Liver (tissue), 2 donors: ENCODE measurements around the gene ERVFRD-1.

ENCODE experiments used
- MAX ChIP-seq: IDR thresholded peaks from 2 replicates; pipeline ENCODE4 v1.6.1; 2016; ENCODE audit warnings: antibody characterized with exemption
- TF ChIP-seq, protein P1 (sequence below): fragments of 150-350 bp; IDR thresholded peaks from 2 replicates; pipeline ENCODE4 v1.5.1; 2017; ENCODE audit warnings: improper control_type of control experiment, low read depth, low read length; ENCODE audit not compliant: missing input control
- donor health status: healthy.

GRCh38 chr6:11144393-11144851 lies 32.9 kb upstream of the ERVFRD-1 start:
- TF ChIP-seq MAX = no peak
- TF ChIP-seq, protein P1, sequence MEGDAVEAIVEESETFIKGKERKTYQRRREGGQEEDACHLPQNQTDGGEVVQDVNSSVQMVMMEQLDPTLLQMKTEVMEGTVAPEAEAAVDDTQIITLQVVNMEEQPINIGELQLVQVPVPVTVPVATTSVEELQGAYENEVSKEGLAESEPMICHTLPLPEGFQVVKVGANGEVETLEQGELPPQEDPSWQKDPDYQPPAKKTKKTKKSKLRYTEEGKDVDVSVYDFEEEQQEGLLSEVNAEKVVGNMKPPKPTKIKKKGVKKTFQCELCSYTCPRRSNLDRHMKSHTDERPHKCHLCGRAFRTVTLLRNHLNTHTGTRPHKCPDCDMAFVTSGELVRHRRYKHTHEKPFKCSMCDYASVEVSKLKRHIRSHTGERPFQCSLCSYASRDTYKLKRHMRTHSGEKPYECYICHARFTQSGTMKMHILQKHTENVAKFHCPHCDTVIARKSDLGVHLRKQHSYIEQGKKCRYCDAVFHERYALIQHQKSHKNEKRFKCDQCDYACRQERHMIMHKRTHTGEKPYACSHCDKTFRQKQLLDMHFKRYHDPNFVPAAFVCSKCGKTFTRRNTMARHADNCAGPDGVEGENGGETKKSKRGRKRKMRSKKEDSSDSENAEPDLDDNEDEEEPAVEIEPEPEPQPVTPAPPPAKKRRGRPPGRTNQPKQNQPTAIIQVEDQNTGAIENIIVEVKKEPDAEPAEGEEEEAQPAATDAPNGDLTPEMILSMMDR = peak; percentile 93
